ENCODE results near the gene DDX47.
"Not testable (repeated sequence)": the region's sequence is repeated elsewhere in the genome, so short reads cannot be mapped to it uniquely, and the experiment has no call there.

Gene DDX47

DNA sequence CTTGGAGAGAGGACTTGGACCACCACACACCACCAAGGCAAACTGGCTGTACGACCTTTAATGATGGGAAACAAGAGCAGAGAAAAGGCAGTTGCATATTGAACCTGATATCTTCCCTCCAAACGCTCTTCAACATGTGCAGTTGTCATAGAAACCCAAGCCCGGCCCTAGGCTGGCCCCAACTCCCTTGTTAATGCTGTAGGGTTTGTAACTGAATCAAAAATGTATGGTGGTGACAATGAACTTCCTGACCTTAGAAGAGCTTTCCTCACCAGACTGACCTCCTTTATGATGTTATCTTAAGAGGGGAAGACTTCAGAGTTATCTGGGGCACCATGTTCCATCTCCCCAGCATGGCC lies 15.4 kb upstream of the DDX47 start:
- no peak for DNase-seq

DNA sequence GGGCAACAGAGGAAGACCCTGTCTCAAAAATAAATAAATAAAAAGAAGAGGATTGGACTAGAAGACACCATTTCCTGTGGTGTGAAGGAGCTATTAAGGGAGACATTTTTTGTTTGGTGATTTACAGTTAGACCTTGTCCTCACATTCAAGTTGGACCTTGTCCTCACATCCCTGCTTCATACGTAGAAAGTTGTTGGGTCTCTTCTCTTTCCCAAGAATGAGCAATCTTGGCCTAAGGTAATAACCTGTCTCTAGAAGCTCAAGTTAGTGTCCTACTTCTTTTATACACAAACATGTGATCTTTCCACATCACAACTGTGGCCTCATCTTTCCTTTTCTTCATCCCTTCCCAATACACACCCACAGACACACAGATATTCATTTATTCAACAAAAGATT lies 14.7 kb upstream of the DDX47 start:
- DNase-seq = no peak

DNA sequence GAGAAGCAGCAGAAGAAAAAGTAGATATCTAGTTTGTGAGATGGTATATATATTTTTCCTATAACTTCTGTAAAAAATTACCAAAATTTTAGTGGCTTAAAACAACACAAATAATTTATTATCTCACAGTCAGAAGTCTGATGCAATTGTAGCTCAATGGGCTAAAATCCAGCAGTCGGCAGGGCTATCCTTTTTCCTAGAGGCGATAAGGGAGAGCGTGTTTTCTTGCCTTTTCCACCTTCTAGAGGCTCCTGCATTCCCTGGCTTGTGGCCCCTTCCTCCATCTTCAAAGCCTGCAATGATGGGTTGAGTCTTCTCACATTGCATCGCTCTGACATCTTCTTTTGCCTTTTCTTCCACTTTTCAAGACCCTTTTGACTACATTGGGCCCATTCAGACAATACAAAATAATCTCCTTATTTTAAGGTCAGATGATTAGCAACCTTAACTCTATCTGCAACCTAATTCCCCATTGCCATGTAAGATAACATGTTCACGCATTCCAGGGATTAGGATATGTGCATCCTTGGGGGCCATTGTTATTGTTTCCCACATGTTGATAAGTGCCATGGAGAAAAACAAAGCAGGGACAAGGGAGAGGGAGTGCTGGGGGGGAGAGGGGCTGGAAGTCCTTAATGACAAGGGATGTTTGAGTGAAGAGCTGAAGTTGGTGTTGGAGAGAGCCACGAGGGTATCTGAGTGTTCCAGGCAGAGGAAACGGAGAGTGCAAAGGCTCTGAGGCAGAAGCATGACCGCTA lies 13.8 kb upstream of the DDX47 start:
- DNase-seq = no peak

DNA sequence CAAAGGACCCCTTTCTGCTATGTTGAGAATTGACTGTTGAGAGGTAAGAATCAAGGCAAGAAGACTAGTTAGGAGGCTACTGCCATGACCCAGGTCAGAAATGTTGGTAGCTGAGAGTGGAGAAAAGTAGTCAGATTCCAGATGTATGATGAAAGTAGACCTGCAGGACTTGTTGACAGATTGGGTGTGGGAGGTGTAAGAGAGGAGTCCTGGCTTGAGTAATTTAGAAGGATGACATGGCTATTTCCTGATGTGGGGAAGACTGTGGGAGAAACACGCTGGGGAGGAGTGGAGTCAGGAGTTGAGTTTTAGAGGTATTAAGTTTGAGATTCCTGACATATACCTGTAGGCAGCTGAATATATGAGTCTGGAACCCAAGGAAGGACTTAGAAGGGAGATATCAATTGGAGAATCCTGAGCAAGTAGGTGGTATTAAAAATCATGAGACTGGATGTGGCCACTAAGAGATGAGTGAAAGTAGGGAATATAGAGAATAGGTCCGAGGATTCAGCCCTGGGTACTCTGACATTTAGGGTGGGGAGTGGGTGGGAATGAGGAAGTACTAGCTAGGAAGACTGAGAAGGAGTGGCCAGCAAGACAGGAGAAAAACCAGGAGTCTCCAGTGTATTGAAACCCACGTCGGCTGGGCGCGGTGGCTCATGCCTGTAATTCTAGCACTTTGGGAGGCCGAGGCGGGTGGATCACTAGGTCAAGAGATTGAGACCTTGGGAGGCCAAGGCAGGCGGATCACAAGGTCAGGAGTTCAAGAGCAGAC lies 12.6 kb upstream of the DDX47 start:
- no peak for DNase-seq

DNA sequence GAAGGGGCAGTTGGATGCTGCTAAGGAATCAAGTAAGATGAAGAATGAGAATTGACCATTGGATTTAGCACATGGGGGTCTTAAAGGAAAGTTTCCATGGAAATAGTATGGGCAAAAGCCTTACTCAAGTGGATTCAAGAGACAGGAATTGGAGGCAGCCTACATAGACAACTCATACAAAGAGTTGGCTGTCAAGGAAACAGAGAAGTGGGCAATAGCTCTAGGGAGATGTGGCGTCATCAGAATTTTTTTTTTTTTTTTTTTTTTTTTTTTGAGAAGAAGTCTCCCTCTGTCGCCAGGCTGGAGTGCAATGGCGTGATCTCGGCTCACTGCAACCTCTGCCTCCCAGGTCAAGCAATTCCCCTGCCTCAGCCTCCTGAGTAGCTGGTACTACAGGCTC lies 11.5 kb upstream of the DDX47 start:
- not testable (repeated sequence) for DNase-seq

DNA sequence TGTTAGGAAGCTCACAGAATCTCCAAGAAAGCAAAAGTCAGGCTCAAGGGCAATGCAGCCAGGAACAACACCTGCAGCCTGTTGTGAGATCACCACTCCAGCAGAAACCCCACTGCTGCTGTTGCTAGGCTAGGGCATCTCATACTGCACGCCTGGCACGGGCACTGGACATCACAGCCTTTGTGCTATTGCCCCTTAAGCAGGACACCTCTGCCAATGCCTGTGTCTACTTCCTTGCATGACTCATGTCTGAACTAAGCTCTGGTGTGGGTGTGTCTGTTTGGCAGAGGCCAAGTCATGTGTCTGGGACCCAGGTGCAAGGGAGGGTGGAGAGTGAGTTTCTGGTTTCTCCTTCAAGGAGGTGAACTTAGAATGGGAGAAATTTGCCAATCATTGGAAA lies 10.0 kb upstream of the DDX47 start:
- peak; percentile 79 for DNase-seq

DNA sequence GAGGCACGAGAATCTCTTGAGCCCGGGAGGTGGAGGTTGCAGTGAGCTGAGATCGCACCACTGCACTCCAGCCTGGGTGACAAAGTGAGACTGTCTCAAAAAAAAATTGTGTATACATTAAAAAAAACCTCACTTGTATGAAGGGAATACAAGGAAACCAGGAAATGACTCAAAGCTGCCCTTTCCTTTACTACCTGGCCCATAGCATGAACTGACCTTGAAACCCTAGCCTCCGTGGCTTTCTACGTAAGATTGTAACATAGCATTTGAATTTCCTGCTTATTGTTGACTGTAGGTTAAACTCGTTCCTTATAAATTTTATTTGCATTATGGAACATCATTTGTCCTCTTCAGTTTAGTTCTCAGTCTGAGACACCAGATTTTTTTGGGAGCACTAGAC lies 9.1 kb upstream of the DDX47 start:
- DNase-seq = peak; percentile 34

DNA sequence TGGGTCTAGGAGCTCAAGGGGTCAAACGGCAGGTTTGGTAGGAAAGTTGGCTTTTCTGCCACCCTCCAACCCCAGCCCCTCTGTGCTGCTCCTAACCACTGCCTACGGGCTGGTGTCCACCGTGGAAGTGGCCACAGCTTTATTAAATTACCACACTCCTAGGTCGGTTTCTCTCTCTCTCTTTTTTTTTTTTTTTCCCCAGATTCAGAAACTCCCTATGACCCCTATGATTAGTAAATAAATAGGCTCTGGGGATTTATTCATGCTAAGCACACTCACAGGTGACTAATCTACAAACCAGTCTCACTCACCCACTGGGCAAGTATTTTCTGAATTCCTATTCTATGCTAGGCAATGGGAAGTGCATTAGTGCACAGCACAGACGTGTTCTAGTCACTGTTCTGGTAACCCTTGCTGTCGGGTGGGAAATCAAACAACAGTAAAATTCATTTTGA lies 8.7 kb upstream of the DDX47 start:
- no peak for DNase-seq

DNA sequence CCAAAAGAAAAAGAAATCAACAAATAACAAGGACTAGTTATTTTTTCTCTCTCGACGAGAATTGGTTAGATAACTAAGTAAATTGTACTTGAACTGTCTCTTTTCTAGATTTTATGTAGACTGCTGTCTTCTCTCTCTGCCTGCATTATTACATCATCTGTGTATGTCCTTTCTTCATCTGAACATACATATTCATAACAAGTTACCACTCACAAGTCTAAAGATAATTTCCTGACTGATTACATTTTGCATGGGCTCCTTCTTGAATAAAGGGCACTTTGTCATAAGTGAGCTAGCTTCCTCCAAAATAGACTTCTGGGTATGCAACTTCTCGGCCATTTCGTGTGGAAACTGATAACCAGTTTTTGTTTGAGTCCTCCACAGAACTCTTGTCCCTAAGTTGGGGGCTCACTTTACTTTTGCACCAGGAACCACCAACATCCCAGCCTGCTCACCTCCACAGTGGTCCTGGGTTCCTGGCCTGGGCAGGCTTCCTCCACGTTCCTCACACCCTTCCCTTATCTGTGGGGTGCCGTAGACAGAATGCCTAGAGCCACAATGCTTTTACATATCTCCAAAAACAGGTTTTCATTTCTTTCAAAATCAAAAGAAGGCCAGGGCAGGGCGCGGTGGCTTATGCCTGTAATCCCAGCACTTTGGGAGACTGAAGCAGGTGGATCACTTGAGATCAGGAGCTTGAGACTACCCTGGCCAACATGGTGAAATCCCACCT lies 6.2 kb upstream of the DDX47 start:
- no peak for DNase-seq

DNA sequence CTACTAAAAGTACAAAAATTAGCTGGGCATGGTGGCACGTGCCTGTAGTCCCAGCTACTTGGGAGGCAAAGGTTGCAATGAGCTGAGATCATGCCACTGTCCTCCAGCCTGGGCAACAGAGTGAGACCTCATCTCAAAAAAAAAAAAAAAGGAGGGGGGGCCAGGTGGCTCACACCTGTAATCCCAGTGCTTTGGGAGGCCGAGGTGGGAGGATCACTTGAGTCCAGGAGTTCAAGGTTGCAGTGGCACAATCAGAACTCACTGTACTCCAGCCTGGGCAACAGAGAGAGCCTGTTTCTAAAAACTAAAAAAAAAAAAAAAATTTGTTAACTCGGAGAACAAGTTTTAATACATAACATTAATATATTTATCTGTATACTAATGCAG lies 5.6 kb upstream of the DDX47 start:
- not testable (repeated sequence) for DNase-seq

DNA sequence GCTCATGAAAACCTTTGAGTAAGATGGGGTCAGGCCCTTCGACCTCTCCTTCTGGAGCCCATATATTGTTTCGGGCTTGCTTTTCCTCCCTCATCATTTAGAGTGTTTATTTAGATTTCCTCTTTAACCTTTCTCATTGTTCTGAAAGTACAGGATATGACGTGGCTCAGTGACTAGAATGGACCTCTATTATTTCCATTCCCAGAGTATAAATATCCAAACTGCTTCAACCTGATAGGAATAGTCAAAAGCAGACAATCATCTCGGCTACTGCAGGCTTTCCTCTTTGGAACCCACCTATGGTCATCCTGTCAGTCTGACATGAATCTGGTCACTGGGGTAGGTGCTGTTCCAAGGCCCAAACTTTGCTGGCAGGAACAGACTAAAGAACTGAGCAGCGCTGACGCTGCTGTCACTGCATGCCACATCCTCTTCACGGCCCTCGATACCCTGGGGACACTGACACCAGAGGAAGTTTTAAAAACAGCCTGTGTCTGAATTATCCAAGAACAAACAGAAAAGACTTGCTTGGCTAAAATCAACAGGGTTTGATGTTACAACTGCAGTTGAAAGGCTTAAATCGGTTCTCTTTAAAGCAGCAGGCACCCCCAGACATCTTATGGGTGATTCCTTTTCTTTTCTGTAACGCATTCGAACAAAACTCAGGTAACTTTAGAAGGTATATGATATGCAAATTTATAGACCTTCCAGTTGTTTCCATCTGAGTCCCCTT lies 5.0 kb upstream of the DDX47 start:
- peak; percentile 65 for DNase-seq

DNA sequence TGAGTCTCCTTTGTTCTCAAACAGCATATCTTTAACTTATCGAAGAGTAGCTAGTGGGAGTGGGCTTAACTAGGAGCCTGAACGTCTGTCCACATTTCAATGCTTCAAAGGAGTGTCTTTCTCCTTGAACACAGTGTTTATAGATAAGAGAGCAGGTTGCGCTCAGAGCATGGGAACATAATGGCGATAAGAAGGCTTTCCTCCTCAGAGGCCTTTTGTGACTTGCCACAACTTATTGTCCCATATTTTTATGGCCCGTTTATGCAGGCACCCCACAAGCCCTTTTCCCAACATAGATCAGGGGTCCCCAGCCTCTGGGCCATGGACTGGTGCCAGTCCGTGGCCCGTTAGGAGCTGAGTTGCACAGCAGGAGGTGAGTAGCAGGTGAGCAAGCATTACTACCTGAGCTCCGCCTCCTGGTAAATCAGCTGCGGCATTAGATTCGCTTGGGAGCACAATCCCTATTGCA lies 2.6 kb upstream of the DDX47 start:
- DNase-seq = no peak

DNA sequence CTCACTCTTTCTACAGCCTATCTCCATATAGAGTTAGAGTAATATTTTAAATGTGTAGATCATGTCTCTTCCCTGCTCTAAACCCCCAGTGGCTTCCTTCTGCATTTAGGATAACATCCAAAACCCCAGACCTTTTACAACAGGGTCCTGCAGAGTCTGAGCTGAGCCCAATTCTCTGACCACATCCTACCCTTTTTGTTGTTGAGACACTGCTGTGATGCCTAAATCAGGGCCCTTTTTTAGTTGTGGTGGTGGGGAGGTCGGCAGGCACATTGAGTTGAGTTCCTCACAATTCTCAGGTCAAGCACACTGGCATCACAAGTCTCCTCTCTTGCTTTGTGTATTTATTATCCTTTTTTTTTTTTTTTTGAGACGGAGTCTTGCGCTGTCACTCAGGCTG lies 1.8 kb upstream of the DDX47 start:
- no peak for DNase-seq

DNA sequence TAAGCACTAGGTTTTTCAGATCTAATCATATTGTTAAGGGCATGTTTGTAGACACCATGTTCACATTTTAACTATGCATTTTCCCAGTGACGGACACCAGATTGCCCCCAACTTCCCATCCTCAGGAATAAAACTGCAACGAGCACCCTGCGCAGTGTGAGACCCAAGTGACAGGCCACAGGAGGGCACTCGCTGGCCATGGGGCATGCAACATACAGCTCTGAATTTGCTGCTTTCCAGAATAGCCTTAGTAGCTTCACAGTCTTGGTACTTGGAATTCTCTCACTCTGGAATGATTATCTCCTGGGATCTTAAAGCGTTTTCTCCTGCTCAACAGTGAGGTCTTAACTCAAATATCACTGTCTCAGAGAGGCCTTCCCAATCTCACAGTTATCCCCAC lies 972 bp upstream of the DDX47 start:
- no peak for DNase-seq

DNA sequence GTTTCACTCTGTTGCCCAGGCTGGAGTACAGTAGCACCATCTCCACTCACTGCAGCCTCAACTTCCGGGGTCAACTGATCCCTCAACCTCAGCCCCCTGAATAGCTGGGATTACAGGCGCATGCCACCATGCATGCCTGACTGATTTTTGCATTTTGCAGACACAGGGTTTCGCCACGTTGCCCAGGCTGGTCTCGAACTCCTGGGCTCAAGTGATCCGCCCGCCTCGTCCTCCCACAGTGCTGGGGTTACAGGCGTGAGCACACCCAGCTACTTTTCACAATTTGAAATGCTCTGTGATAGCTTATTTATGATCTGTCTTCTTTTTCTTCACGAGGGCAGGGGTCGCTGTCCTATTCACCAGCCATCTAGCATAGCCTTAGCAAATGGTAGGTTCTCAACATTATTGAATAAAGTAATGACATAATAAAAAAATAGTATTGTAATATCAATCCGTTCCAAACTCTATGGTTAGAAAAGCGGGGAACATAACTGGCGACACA lies 477 bp upstream of the DDX47 start:
- DNase-seq = no peak

DNA sequence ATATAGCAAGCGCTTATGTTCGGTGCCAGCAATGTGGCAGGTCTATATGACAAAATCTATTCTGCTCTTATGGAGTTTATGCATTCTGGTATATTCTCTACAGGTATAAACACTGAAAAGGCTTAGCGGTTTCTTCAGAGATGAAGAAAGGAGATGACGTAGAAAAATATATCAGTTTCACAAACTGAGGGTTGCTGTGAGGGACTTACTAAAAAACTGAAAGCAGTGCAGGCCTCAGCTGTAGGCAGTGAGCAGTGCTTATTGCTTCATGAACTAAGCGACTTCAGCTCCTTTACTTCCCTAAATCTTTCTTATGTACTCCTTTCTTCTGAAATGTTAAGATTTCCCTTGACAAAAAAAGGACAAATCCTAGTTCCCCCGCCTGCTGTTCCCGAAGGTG lies 4.5 kb downstream of the DDX47 start:
- no peak for DNase-seq

DNA sequence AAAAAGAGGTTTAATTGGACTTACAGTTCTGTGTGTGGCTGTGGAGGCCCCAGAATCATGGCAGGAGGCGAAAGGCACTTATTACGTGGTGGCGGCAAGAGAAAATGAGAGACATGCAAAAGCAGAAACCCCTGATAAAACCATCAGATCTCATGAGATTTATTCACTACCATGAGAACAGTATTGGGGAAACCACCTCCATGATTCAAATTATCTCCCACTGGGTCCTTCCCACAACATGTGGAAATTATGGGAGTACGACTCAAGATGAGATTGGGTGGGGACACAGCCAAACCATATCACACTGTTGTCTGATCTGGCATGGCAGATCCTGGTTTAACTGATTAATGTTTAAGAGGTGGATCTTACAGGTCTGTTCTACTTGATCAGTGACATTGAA lies 5.6 kb downstream of the DDX47 start:
- no peak for DNase-seq

DNA sequence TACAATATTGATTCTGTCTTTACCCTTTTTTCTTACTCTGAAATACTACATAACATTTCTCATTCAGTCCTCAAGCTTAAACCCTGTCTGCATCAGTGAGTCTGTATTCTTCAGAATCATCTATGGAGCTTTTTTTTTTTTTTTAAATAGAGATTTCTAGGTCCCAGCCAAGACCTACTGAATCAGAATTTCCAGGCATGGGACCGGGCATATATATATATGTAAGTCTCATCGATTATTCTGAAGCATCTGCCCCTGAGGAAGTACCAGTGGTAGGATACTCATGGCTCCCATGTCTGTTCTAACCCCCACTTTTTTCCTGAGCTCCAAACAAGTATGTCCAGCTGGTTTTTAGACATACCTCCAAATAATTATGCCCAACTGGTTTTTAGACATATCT lies 6.1 kb downstream of the DDX47 start:
- no peak for DNase-seq

DNA sequence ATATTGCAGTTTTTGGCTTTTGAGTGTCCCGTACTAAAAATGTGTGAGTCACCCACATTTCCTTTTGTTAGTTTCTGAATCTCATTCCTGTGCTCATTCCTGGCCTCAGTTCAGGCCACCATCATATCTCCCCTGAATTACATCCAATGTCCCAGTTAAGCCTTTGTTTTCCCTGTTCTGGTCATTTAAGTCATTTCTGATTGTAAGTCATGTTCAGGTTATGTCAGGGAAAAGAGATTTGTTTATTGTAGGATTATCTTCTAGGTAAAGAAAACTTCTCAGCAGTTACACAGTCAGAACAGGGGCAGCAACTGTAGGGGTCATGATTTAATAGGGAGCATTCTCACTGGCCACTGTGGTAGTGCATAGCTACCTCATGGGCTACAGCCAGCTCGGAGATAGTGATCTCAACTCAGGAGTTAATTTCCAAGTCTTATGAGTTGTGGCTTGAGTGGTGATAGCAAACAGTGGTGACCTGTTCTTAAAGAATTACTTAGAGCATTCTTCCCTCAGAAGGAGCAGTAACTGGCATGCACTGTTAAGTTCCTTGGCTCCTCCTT lies 6.7 kb downstream of the DDX47 start:
- DNase-seq = no peak

DNA sequence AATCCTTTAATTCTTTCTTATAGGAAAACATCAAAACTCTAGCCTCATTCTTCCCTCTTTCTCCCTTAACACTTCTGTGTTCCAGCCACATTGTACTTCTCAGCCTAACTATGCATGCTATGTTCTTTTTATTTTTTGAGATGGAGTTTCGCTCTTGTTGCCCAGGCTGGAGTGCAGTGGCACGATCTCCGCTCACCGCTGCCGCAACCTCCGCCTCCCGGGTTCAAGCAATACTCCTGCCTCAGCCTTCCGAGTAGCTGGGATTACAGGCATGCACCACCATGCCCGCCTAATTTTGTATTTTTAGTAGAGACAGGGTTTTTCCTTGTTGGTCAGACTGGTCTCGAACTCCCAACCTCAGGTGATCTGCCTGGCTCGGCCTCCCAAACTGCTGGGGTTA lies 7.2 kb downstream of the DDX47 start:
- DNase-seq = not testable (repeated sequence)

DNA sequence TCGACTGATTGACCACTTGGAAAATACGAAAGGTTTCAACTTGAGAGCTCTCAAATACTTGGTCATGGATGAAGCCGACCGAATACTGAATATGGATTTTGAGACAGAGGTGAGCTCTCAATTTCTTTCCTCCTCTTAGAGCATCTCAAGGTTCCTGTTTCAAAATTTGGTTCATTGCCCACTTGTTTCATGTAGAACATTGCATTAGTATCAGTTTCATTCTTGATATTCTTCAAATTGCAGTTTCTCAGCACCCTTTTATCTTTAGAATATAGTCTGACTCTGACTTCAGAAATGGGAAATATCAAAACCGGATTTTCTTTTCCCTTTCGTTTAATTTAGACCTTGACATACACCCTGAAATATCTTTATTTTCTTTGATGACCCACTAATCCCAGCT lies 8.8 kb downstream of the DDX47 start:
- no peak for DNase-seq

DNA sequence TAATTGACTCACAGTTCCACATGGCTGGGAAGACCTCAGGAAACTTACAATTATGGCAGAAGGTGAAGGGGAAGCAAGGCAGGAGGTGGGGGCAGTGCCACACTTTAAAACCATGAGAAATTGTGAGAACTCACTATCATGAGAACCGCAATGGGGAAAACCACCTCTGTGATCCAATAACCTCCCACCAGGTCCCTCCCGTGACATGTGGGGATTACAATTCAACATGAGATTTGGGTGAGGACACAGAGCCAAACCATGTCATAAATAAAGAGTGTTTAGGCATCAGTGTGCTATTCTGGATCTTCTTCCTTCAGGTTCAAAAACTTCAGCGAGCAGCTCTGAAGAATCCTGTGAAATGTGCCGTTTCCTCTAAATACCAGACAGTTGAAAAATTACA lies 9.7 kb downstream of the DDX47 start:
- DNase-seq = no peak

DNA sequence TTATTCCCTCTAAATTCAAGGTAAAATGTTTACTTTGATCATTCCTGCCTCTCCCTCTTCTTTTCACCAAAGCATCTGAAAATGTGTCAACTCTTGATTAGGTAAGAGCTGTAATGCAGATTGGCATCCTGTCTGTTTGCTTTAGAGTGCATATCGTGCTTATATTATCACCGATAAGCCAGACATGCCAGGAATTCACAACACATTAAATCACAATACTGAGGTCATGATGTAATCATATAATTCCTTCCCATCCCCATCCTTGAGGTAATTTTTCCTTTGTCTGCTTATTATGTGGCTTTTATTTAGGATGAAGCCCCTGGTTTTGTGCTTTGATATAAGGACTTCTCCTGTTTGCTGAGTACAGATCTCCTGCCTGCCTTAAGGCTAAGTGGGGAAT lies 10.2 kb downstream of the DDX47 start:
- no peak for DNase-seq
